DMS153 (cell line): ENCODE data around the gene GCLM.
A peak's percentile ranks its signal among the peaks of the same experiment; 100 is the strongest.
"Not testable (repeated sequence)": the region's sequence is repeated elsewhere in the genome, so short reads cannot be mapped to it uniquely, and the experiment has no call there.

ENCODE experiments used
- DNase-seq: peaks from one replicate; lab custom pipeline; 2025; lab: John Stamatoyannopoulos, UW

Gene GCLM

DNA sequence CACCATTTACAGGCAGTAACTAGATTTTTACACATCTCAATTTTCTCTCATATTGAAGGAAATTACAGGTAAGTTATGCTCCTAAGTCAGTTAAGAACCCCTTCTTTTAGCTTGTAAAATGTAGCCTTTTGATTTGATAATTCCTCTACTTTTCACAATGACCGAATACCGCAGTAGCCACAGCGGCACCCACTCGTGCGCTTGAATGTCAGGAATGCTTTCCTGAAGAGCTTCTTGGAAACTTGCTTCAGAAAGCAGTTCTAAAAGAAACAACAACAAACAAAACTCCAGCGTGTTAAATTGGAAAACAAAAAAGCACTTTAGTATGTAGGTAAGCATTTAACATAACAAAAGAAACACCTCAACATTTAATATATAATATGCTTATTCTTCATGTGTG, 20.3 kb downstream of the GCLM start:
- DNase-seq, result no peak

DNA sequence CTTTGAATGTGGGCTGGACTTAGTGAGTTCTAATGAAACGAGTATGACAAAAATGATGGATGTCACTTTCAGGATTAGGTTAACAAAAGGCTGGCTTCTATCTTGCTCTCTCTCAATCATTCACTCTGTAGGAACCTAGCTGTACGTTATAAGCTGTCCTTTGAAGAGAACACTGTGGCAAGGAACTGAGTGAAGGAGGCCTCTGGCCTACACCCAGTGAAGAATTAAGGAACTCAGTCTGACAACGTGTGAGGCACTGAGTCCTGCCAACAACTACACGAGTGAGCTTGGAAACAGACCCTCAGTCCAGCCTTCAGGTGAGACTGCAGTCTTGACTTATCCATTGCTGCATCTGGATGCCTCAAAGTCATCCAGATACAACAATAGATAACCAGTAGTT, 27.0 kb downstream of the GCLM start:
- no peak for DNase-seq

DNA sequence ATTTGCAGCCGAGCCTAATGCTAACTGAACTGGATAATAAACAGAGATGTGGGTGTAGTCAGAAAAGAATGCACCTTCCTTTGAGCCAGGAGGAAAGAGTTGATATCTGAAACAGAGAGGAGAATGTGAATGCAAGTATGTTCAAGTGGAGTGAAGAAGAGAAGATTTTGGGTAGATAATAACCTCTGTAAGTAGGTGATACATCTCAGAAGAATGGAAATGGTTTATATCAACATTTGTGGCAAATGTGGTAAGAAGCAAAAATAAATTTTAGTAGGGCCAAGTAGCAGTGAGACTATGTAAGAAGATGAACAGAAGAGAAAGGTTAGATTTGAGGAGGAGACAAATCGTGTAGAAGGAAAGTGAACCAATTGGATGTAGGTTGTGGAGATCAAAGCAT, 28.5 kb downstream of the GCLM start:
- DNase-seq, result no peak

DNA sequence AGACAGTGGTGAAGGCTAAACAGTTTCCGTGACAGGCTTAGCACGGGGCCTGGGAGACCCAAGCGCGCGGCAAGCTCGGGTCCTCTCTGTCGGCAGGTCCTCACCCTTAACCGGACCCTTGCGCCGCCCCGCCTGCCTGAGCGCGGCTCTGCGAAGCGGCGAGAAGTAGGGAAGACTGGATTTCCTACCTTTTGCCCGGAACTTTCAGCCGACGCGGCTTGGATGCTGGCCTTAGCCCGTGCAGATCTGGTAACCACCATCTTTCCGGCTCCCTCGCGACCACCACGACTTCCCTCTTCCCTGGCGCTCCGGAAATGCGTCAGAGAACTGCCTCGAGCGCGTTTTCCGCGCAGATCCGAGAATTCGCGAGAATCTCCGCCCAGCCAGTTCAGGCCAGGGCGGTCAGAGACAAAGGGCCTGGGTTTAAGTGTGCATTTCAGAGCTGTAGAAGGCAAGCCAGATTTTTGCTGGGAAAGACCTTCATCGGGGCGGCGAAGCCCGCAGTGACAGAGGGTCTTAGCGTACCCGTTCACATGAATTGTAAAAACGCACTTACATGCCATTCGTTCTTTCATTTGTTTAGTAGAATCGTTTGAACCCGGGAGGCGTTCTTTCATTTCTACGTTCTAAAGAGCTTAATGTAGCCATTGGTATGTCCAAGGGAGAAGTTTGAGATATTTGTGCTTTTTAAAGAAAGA, 30.2 kb downstream of the GCLM start, which contains the start of gene DNTTIP2:
Gene DNTTIP2, minus strand, starts transcription at position 318 of the 698 bp plus-strand sequence. Its CDS starts 58 bp downstream, at position 260.
- DNase-seq, result peak; percentile 87

- no peak for DNase-seq
Observed at GRCh38 chr1:93878501-93878888, 30.7 kb downstream of the GCLM start.

- no peak for DNase-seq
Observed at GRCh38 chr1:93877529-93877928, 31.7 kb downstream of the GCLM start.

- DNase-seq, result no peak
Observed at GRCh38 chr1:93876244-93876643, 33.0 kb downstream of the GCLM start.

DNA sequence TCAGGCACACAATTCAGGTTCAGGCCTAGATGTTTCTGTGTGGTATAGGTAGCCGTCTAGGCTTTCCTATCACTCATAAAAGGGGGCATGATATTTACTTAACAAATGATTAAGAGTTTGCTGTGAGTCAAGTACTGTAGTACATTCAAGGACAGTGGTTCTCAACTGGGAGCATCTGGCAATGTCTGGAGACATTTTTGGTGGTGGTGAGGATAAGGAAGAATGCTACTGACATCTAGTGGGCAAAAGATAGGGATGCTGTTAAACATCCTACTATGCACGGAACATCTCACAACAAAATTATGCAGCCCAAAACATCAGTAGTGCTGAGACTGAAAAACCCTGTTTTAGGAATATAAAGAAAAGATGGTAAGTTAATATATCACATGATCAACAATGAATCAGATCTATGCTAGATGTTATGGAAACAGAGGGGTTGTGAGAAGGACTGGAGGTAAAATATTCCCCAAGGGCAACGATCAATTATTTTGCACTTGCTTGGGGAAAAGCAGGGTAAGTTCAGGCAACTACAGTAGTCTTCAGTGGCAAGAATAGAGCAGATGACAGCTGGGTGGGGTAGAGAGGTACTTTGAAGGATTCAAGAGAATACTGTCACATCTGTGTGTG, 35.1 kb downstream of the GCLM start:
- DNase-seq, result no peak

- no peak for DNase-seq
Observed at GRCh38 chr1:93871366-93871765, 37.9 kb downstream of the GCLM start.

DNA sequence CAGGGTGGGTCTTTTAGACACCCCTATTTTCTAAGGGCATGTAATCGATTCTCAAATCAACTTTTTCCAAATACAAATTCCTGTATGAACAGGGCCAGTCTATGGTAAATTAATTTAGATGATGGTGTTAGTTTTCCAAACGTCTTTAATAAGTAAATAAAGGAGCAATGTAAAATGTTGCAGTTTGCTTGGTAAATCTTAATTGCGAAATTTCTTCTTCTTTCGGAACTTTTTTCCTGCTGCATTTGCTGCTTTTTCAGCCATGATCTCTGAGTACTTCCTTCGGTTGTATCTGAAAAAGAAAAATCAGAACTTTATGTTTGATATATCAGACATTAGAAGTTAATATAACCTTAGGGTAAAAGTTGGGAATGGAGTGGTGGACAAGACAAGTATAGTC, 39.6 kb downstream of the GCLM start:
- DNase-seq, result no peak

DNA sequence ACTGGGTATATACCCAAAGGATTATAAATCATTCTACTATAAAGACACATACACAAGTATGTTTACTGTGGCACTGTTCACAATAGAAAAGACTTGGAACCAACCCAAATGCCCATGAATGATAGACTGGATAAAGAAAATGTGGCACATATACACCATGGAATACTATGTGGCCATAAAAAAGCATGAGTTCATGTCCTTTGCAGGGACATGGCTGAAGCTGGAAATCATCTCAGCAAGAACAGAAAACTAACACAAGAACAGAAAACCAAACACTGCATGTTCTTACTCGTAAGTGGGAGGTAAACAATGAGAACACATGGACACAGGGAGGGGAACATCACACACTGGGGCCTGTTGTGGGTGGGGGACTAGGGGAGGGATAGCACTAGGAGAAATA, 40.7 kb downstream of the GCLM start:
- DNase-seq, result not testable (repeated sequence)

DNA sequence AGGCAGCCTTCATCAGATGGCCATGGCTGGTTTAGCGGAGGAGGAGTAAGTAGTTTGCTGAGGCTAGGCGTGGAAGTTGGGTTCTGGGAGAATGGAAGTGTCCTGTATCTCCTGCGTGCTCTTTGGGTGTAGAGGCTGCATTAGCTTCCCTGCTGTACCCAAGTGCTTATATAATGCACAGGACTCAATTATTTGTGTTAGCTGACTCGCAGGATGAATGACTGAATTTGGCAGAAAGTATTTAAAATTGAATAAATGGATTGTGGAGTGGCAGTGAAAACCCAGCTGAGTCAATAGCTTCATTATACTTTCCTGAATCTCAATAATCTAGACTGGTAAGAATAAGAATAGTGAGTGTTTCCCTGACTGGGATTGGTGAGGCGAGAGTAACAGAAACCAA, 44.0 kb downstream of the GCLM start:
- DNase-seq, result no peak

DNA sequence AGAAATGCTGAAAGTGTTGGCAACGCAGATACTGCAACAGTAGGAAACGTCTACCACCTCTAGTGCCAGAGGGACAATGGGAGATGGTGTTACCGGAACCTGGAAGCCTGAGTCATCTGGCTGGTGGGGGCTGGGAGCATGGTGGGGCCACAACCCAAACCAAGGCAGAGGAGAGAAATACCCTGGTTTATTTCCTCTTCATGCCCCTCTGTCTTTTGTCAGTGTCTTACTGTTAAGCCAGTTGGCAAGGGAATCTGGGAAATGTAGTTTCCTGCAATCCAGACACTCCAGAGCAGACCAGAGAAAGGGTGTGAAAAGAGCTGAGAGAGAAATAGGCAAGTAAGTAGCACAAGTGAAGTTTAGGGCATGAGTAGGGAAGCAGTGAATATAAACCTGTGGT, 45.1 kb downstream of the GCLM start:
- DNase-seq, result no peak

DNA sequence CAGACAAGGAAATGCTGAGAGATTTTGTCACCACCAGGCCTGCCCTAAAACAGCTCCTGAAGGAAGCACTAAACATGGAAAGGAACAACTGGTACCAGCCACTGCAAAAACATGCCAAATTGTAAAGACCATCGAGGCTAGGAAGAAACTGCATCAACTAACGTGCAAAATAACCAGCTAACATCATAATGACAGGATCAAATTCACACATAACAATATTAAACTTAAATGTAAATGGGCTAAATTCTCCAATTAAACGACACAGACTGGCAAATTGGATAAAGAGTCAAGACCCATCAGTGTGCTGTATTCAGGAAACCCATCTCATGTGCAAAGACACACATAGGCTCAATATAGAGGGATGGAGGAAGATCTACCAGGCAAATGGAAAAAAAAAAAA, 51.6 kb downstream of the GCLM start:
- not testable (repeated sequence) for DNase-seq

DNA sequence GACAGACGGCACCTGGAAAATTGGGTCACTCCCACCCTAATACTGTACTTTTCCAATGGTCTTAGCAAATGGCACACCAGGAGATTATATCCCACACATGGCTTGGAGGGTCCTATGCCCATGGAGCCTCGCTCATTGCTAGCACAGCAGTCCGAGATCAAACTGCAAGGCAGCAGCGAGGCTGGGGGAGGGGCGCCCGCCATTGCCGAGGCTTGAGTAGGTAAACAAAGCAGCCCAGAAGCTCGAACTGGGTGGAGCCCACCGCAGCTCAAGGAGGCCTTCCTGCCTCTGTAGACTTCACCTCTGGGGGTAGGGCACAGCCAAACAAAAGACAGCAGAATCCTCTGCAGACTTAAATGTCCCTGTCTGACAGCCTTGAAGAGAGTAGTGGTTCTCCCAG, 53.2 kb downstream of the GCLM start:
- DNase-seq, result not testable (repeated sequence)

- no peak for DNase-seq
Observed at GRCh38 chr1:93853940-93854339, 55.3 kb downstream of the GCLM start.

DNA sequence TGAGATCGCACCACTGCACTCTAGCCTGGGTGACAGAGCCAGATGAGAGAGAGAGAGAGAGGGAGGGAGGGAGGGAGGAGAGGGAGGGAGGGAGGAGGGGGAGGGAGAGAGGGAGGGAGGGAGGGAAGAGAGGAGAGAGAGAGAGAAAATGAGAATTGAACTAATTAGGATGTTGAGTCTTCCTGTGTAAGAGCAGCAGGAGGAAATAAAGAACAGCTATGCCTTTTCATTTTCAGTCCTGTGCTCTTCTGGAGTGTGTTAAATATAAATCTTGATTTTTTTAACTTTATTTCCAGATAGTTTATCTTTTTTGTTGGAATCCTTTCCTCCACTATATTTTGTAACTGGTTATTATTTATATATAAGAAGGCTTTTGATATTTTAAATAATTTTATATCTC, 57.4 kb downstream of the GCLM start:
- no peak for DNase-seq

DNA sequence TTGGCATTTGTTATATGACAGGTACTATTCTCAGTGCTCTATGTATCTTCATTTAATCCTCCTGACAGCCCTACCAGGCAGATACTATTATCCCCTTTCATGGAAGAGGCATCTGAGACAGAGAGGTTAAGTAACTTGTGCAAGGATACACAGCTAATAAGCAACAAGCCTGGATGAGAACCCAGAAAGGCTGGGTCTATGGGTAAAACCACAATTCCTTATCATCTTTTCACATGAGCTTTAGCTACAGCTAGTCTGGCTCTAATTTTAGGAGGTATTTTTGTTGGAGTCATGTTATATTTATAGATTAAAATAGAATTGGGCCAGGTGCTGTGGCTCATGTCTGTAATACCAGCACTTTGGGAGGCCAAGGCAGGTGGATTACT, 57.9 kb downstream of the GCLM start:
- no peak for DNase-seq

GRCh38 chr1:93850687-93851326, 58.4 kb downstream of the GCLM start:
- DNase-seq, result not testable (repeated sequence)

DNA sequence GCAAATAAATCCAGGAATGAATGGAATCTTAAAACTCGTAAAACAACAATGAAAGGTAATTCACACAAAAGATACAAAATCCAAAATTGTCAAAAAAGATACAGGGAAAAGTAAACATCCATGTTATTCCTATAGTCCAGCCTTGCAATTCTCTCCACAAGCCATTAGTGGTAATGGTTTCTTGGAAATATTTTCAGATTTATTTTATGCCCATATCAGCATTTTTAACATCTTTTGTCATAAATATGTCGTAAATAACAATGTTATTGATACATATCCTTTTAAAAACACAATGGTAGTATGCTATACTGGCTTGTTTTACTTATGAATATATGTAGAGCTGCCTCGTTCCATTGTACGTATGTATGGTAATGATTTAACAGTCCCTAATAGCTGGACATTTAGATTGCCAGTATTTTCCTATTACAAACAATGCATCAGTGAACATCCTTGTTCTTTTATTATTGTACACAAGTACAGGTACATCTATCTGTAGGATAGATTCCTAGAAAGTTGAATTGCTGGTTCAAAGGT, 60.8 kb downstream of the GCLM start:
- DNase-seq, result no peak

GRCh38 chr1:93847811-93848288, 61.4 kb downstream of the GCLM start:
- no peak for DNase-seq

GRCh38 chr1:93846992-93847810, 62.0 kb downstream of the GCLM start:
- peak; percentile 81 for DNase-seq
